ENCODE results near the gene CLASP1. TPM values are rescaled to one million over a fixed set of nuclear protein-coding genes. Genes with fewer than 3 reads are reported as not detected.

CLASP1 gene
- polyA plus RNA-seq, 1 donor (not counting 4 experiments of a cell fraction or from before 2014, with no cell fraction given) = 16.7 TPM

DNA sequence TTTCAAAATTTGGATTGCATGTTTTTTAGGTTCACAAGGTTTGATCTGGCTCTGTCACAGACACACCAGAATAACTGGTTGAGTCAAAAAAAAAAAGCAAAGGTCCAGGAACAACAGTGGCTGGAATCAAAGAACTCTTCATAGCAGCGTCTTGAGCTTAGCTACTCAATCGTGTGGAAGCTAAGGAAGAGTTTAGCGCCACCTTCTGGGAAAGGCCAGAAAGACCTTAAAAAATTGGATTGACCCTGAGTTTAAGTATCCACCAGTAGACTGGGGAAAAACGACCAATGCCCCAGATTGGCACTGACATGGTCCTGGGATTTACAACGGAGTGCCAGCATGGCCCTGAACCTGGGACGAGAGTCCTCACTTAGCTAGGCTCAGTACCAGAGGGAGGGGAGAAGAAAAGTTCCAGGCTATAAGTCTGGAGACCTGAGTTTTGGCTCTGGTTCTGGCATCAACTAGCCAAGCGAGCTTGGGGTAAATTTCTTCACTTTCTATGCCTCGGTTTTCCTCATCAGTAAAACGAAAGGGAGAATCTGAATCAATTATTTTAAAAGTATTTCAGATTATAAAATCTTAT lies 293.1 kb downstream of the CLASP1 start:
- peak; percentile 78 for FAIRE-seq
- peaks cover 31 to 34% of the 10 kb centered on the region in 2 experiments for H3K36me3 ChIP-seq (ENCODE audit: control insufficient read depth in 2 of 2, extremely low read depth in 1 of 2, insufficient read depth in 2 of 2, low read length in 2 of 2)

DNA sequence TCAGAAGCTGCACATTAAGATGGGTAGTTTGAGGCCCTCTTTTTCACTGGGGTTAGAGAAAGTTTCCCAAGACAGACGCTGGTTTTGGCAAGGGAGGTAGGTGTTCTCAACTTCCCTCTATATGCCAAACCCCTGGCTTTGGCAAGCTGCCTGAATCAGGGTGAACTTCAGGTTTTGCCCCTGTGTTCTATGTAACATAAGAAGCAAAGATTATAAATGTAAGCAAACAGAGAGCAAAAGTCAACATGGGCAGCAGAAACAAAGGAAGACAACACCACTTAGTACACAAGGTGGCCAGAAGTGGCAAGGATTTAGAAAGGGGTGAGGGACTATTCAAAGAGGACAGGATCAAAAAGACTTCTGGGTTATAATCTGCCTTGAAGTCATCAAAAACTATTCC lies 293.8 kb downstream of the CLASP1 start:
- dilution Hi-C loops (cut with MboI; ENCODE audit: extremely low pct_ligation_motif_present, low sequenced_read_pairs) = no loop called here
- Histone ChIP-seq H3K27ac (ENCODE audit: control insufficient read depth, insufficient read depth, low read length) (no peak overlapping the region), H3K4me1 (ENCODE audit: control insufficient read depth, extremely low read depth, insufficient read depth, low read length) (peaks cover 7% of the 10 kb centered on the region), H3K36me3 (ENCODE audit: control insufficient read depth in 2 of 2, extremely low read depth in 1 of 2, insufficient read depth in 2 of 2, low read length in 2 of 2) (peaks cover 35 to 37% of the 10 kb centered on the region in 2 experiments), H3K9me1 (ENCODE audit: control insufficient read depth, extremely low read depth, insufficient read depth, low read length) (no peaks in the 10 kb centered on the region), H3K79me2 (ENCODE audit: control insufficient read depth, insufficient read depth, low read length) (no peaks in the 10 kb centered on the region), H3K4me3 (ENCODE audit: control insufficient read depth in 2 of 3, extremely low read depth in 1 of 3, insufficient read depth in 2 of 3, low read depth in 1 of 3, low read length in 3 of 3) (no peak overlapping the region), H3K4me2 (ENCODE audit: control insufficient read depth, extremely low read depth, insufficient read depth, low read depth, low read length) (no peak overlapping the region), H4K20me1 (ENCODE audit: control insufficient read depth, extremely low read depth, insufficient read depth, low read length) (peaks cover 6% of the 10 kb centered on the region), H3K9ac (ENCODE audit: control insufficient read depth, extremely low read depth, insufficient read depth, low read length) (no peak overlapping the region), H2AFZ (ENCODE audit: control insufficient read depth, low read length) (no peak overlapping the region), H3K27me3 (ENCODE audit: control insufficient read depth, extremely low read depth, insufficient read depth, low read length) (no peaks in the 10 kb centered on the region), H3K9me3 (ENCODE audit: control insufficient read depth, low read depth, low read length) (no peaks in the 10 kb centered on the region)
- no peak for TF ChIP-seq EZH2 (IDR thresholded peaks at IDR 0.05; ENCODE audit: low read length)
- TF ChIP-seq, protein P1, sequence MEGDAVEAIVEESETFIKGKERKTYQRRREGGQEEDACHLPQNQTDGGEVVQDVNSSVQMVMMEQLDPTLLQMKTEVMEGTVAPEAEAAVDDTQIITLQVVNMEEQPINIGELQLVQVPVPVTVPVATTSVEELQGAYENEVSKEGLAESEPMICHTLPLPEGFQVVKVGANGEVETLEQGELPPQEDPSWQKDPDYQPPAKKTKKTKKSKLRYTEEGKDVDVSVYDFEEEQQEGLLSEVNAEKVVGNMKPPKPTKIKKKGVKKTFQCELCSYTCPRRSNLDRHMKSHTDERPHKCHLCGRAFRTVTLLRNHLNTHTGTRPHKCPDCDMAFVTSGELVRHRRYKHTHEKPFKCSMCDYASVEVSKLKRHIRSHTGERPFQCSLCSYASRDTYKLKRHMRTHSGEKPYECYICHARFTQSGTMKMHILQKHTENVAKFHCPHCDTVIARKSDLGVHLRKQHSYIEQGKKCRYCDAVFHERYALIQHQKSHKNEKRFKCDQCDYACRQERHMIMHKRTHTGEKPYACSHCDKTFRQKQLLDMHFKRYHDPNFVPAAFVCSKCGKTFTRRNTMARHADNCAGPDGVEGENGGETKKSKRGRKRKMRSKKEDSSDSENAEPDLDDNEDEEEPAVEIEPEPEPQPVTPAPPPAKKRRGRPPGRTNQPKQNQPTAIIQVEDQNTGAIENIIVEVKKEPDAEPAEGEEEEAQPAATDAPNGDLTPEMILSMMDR (optimal IDR thresholded peaks at IDR 0.05 in 1 of 3, IDR thresholded peaks at IDR 0.05 in 1 of 3, conservative IDR thresholded peaks at IDR 0.05 in 1 of 3; ENCODE audit: extremely low read depth in 1 of 3, insufficient read depth in 2 of 3, low read length in 3 of 3) = no peak
- no peak for FAIRE-seq
- no peak for DNase-seq (ENCODE audit: low read depth, low spot score)

More for the DNA sequence above, 293.1 kb downstream of the CLASP1 start:
- Histone ChIP-seq H3K9ac (ENCODE audit: control insufficient read depth, extremely low read depth, insufficient read depth, low read length) (no peak overlapping the region), H3K4me1 (ENCODE audit: control insufficient read depth, extremely low read depth, insufficient read depth, low read length) (peaks cover 13% of the 10 kb centered on the region), H3K27me3 (ENCODE audit: control insufficient read depth, extremely low read depth, insufficient read depth, low read length) (no peaks in the 10 kb centered on the region), H3K79me2 (ENCODE audit: control insufficient read depth, insufficient read depth, low read length) (no peaks in the 10 kb centered on the region), H3K27ac (ENCODE audit: control insufficient read depth, insufficient read depth, low read length) (no peak overlapping the region), H2AFZ (ENCODE audit: control insufficient read depth, low read length) (no peak overlapping the region), H3K4me2 (ENCODE audit: control insufficient read depth, extremely low read depth, insufficient read depth, low read depth, low read length) (no peak overlapping the region), H4K20me1 (ENCODE audit: control insufficient read depth, extremely low read depth, insufficient read depth, low read length) (peaks cover 6% of the 10 kb centered on the region), H3K4me3 (ENCODE audit: control insufficient read depth in 2 of 3, extremely low read depth in 1 of 3, insufficient read depth in 2 of 3, low read depth in 1 of 3, low read length in 3 of 3) (no peak overlapping the region), H3K9me1 (ENCODE audit: control insufficient read depth, extremely low read depth, insufficient read depth, low read length) (peaks cover 4% of the 10 kb centered on the region), H3K9me3 (ENCODE audit: control insufficient read depth, low read depth, low read length) (no peaks in the 10 kb centered on the region)
- no peak for TF ChIP-seq EZH2 (IDR thresholded peaks at IDR 0.05; ENCODE audit: low read length)
- TF ChIP-seq, protein P1 (optimal IDR thresholded peaks at IDR 0.05 in 1 of 3, IDR thresholded peaks at IDR 0.05 in 1 of 3, conservative IDR thresholded peaks at IDR 0.05 in 1 of 3; ENCODE audit: extremely low read depth in 1 of 3, insufficient read depth in 2 of 3, low read length in 3 of 3) = peak; percentile 58 to 73 (median 66)
- dilution Hi-C loops (cut with MboI; ENCODE audit: extremely low pct_ligation_motif_present, low sequenced_read_pairs) = no loop called here
- DNase-seq (ENCODE audit: low read depth, low spot score) = peak; percentile 15

Data from keratinocyte (primary cell).